CD4-positive, alpha-beta T cell treated with Interleukin-12 subunit alpha and Interleukin-12 subunit beta, for 1 hour (primary cell): ENCODE measurements around the gene IL6ST.
A peak's percentile ranks its signal among the peaks of the same experiment; 100 is the strongest.

Experiments
- DNase-seq: peaks from one replicate; pipeline ENCODE4 v3.0.0-alpha.2; 2020

IL6ST gene

GRCh38 chr5:55918087-55919035, 76.4 kb downstream of the IL6ST start:
- DNase-seq = no peak

- no peak for DNase-seq
Observed at GRCh38 chr5:55917402-55918086, 77.2 kb downstream of the IL6ST start.

GRCh38 chr5:55916986-55917385, 77.8 kb downstream of the IL6ST start:
- DNase-seq = no peak

GRCh38 chr5:55915783-55916182, 79.0 kb downstream of the IL6ST start:
- DNase-seq = no peak

GRCh38 chr5:55914971-55915370, 79.8 kb downstream of the IL6ST start:
- DNase-seq = no peak

- DNase-seq = no peak
Observed at GRCh38 chr5:55913466-55914413, 81.0 kb downstream of the IL6ST start.

- DNase-seq = no peak
Observed at GRCh38 chr5:55911784-55912653, 82.7 kb downstream of the IL6ST start.

GRCh38 chr5:55908804-55909203, 86.0 kb downstream of the IL6ST start:
- DNase-seq = no peak

GRCh38 chr5:55907927-55908326, 86.8 kb downstream of the IL6ST start:
- DNase-seq = no peak

- no peak for DNase-seq
Observed at GRCh38 chr5:55905251-55905650, 89.5 kb downstream of the IL6ST start.

GRCh38 chr5:55904152-55904551, 90.6 kb downstream of the IL6ST start:
- no peak for DNase-seq

GRCh38 chr5:55903121-55903701, 91.6 kb downstream of the IL6ST start:
- peak; percentile 70 for DNase-seq

GRCh38 chr5:55902696-55903095, 92.1 kb downstream of the IL6ST start:
- no peak for DNase-seq

- no peak for DNase-seq
Observed at GRCh38 chr5:55900776-55901175, 94.0 kb downstream of the IL6ST start.

- DNase-seq = no peak
Observed at GRCh38 chr5:55900068-55900467, 94.7 kb downstream of the IL6ST start.

- no peak for DNase-seq
Observed at GRCh38 chr5:55899344-55899743, 95.4 kb downstream of the IL6ST start.

GRCh38 chr5:55897905-55898304, 96.9 kb downstream of the IL6ST start:
- no peak for DNase-seq

- no peak for DNase-seq
Observed at GRCh38 chr5:55897206-55897894, 97.4 kb downstream of the IL6ST start.

GRCh38 chr5:55896663-55897062, 98.1 kb downstream of the IL6ST start:
- DNase-seq = no peak

GRCh38 chr5:55896238-55896637, 98.5 kb downstream of the IL6ST start:
- DNase-seq = no peak

GRCh38 chr5:55895346-55895745, 99.4 kb downstream of the IL6ST start:
- DNase-seq = no peak
